NCI-H1417 (cell line): Measurements from ENCODE around the gene LRIT1.

Experiments
- DNase-seq, 3 experiments: peaks; one replicate each; lab custom pipeline; 2025; lab: John Stamatoyannopoulos, UW

LRIT1 gene

GRCh38 chr10:84254552-84255478 lies 13.5 kb upstream of the LRIT1 start:
- no peak for DNase-seq

GRCh38 chr10:84248794-84249193 lies 7.4 kb upstream of the LRIT1 start:
- no peak for DNase-seq

- DNase-seq, result no peak
Observed at GRCh38 chr10:84247496-84247895, 6.2 kb upstream of the LRIT1 start.

GRCh38 chr10:84244651-84245270 lies 3.4 kb upstream of the LRIT1 start, which contains the start of gene RGR:
Gene RGR, plus strand, starts transcription at chr10:84245053. Its CDS starts 38 bp downstream, at chr10:84245091.
- DNase-seq, result no peak

- no peak for DNase-seq
Observed at GRCh38 chr10:84243759-84244158, 2.4 kb upstream of the LRIT1 start.

GRCh38 chr10:84238909-84239308 lies 2.4 kb downstream of the LRIT1 start:
- DNase-seq, result no peak

- no peak for DNase-seq
Observed at GRCh38 chr10:84237199-84238051, 3.9 kb downstream of the LRIT1 start.

- DNase-seq, result no peak
Observed at GRCh38 chr10:84236807-84237198, 4.5 kb downstream of the LRIT1 start.

- DNase-seq, result no peak
Observed at GRCh38 chr10:84235096-84235495, 6.2 kb downstream of the LRIT1 start.

GRCh38 chr10:84234479-84234878 lies 6.9 kb downstream of the LRIT1 start:
- no peak for DNase-seq

- no peak for DNase-seq
Observed at GRCh38 chr10:84233940-84234339, 7.4 kb downstream of the LRIT1 start.

- no peak for DNase-seq
Observed at GRCh38 chr10:84232376-84232775, 9.0 kb downstream of the LRIT1 start.

GRCh38 chr10:84230359-84230758 lies 11.0 kb downstream of the LRIT1 start:
- no peak for DNase-seq

GRCh38 chr10:84227810-84228209 lies 13.5 kb downstream of the LRIT1 start:
- DNase-seq, result no peak

GRCh38 chr10:84226616-84227015 lies 14.7 kb downstream of the LRIT1 start:
- no peak for DNase-seq

GRCh38 chr10:84225427-84226173 lies 15.7 kb downstream of the LRIT1 start, which contains the start of gene LRIT2:
Gene LRIT2, minus strand, starts transcription at chr10:84225544. Its CDS starts 24 bp downstream, at chr10:84225520.
- no peak for DNase-seq

- DNase-seq, result no peak
Observed at GRCh38 chr10:84224411-84225028, 16.8 kb downstream of the LRIT1 start.

- DNase-seq, result no peak
Observed at GRCh38 chr10:84221916-84222315, 19.4 kb downstream of the LRIT1 start.

GRCh38 chr10:84217746-84218145 lies 23.6 kb downstream of the LRIT1 start:
- no peak for DNase-seq

GRCh38 chr10:84216834-84217233 lies 24.5 kb downstream of the LRIT1 start:
- DNase-seq, result no peak
